Vagina (tissue), 2 donors: ENCODE data around the gene ERFE.

Source experiments
- POLR2A ChIP-seq, 2 donors: fragments of 450-650 bp; IDR thresholded peaks; one replicate each; pipeline ENCODE4 v1.6.1; 2017; ENCODE audit warnings: antibody characterized with exemption in 2 of 2, mild to moderate bottlenecking in 2 of 2, moderate library complexity in 2 of 2
- POLR2AphosphoS5 ChIP-seq, 2 donors: sonication (generic); formaldehyde crosslinking; IDR thresholded peaks; one replicate each; pipeline ENCODE4 v1.9.0; 2017; ENCODE audit warnings: antibody characterized with exemption in 2 of 2, mild to moderate bottlenecking in 2 of 2, low read depth in 1 of 2; ENCODE audit not compliant: insufficient read depth in 1 of 2
- TF ChIP-seq, protein P1 (sequence below), 3 experiments: fragments of 450-650 bp in 2 of 3; fragments of 200-600 bp in 1 of 3; sonication (generic) in 1 of 3; IDR thresholded peaks; one replicate each; pipeline ENCODE4 v1.5.1; 2017 to 2019; ENCODE audit warnings: antibody characterized with exemption in 3 of 3, mild to moderate bottlenecking in 2 of 3, moderate library complexity in 2 of 3

DNA sequence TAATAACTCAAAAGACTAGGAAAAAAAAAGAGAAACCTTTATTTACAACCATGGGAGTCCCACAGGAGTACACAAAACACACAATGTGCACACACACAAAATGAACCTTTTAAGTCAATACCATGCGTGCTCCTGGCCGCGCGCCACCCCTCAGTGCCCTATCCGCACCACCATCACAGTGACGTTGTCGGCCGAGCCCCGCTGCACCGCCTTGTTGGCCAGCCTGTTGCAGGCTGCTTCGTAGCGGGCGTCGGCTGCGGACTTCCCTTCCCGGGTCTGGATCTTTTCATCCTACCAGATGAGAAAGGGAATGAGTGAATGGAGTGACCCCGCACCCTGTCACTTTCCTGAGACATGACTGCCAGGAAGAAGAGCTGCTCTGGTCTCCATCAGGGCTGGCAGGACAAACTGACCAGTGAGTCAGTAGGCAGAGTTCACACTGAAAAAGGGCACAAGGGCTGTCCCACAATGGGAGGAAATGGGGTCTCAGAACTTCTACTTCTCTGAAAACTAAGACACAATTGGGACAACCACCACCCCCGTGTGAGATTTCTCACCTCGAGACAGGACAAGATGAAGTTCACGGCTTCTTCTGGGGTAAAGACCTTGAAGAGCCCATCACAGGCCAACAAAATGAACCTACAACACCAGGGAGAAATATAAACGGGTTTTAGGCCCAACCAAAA lies 11.8 kb downstream of the ERFE start:
- TF ChIP-seq, protein P1, sequence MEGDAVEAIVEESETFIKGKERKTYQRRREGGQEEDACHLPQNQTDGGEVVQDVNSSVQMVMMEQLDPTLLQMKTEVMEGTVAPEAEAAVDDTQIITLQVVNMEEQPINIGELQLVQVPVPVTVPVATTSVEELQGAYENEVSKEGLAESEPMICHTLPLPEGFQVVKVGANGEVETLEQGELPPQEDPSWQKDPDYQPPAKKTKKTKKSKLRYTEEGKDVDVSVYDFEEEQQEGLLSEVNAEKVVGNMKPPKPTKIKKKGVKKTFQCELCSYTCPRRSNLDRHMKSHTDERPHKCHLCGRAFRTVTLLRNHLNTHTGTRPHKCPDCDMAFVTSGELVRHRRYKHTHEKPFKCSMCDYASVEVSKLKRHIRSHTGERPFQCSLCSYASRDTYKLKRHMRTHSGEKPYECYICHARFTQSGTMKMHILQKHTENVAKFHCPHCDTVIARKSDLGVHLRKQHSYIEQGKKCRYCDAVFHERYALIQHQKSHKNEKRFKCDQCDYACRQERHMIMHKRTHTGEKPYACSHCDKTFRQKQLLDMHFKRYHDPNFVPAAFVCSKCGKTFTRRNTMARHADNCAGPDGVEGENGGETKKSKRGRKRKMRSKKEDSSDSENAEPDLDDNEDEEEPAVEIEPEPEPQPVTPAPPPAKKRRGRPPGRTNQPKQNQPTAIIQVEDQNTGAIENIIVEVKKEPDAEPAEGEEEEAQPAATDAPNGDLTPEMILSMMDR (IDR thresholded peaks at IDR 0.05) = no peak
- no peak for TF ChIP-seq POLR2A (IDR thresholded peaks at IDR 0.05)
- TF ChIP-seq POLR2AphosphoS5 (IDR thresholded peaks at IDR 0.05; ENCODE audit: insufficient read depth in 1 of 2, low read depth in 1 of 2) = no peak
